ENCODE measurements around the gene ARHGAP44.

Gene ARHGAP44

DNA sequence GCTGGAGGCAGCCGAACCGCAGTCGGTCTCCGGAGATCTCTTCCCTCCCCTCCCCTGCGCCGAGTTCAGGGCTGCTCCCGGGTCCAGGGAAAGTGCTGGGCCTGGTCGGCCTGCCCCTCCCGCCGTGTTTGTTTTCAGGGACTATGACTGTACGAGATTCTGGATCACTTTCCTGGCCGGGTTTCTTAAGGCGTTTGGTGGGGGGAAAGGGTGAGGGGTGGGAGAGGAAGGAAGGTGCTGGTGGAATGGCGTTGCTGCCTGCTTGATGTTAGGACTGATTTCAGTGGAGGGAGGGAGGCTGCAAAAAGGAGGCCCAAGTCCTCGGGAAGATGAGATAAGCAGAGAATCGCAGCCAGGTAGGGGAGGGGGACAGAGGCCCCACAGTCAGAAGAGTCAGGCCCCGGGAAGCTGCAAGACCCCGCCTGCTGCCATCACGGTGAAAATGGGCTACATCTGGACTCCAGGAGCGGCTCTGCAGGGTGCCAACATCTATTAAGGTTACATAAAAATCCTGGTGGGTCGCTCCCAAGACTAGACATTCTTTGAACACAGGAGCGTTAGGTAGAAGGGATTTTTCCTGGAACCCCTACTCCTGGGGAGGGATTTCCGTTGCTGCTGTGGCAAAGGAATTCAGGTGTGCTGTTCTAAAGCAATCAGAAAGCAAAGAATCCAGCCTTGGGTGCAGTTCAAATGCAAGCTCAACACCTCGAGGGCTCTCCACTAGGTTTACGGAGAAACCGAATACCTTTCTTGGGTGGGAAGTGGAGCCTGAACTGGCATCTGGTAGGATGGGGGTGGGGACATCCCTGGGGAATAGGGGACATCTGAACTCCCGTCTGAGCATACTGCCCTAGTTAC, 1.2 kb downstream of the ARHGAP44 start:
- Histone ChIP-seq H3K27me3 (ENCODE audit: insufficient read depth, low read length) (peaks cover 25% of the 10 kb centered on the region), H3K4me1 (ENCODE audit: insufficient read depth, low read length) (peaks cover 5% of the 10 kb centered on the region), H2AFZ (ENCODE audit: low read depth, low read length) (peak overlapping the region; percentile 99), H3K4me3 (ENCODE audit: low read length) (peak overlapping the region; percentile 78), H3K36me3 (ENCODE audit: insufficient read depth, low read length) (no peaks in the 10 kb centered on the region), H3K9me3 (ENCODE audit: low read length) (no peaks in the 10 kb centered on the region)

DNA sequence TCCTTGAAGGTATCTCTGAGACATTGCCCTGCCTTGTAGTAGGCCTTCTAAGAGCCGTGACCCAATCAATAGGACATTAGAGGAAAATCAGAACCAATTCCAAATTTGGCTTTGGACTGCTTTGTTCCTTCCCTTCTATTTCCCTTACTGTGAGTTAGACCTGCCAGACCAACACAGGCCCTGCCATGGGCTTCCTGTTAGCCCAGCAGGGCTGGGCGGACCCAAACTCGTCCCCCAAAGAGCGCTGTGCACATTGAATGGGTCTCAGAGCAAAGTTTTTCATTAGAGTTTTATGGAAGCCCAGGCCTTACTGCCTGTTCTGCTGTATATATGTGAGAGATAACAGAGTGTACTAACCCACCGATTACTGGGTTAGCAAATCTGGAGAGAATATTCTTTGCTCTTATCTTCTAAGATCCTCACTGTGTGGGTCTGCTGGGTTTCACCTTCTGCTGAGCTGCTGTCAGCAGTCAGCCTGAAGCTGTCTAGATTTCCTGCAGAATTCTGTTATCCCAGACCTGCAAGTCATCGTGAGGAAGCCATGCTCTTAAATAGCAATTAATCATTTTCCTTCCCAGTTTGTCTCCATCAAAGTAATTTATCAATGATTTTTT, 5.7 kb downstream of the ARHGAP44 start:
- H3K4me3 ChIP-seq (ENCODE audit: low read length) = no peak overlapping the region
- H3K27me3 ChIP-seq (ENCODE audit: insufficient read depth, low read length) = peaks cover 21% of the 10 kb centered on the region
- no peaks in the 10 kb centered on the region for H3K36me3 ChIP-seq (ENCODE audit: insufficient read depth, low read length)
- no peaks in the 10 kb centered on the region for H3K9me3 ChIP-seq (ENCODE audit: low read length)
- no peak overlapping the region for H2AFZ ChIP-seq (ENCODE audit: low read depth, low read length)
- H3K4me1 ChIP-seq (ENCODE audit: insufficient read depth, low read length) = peaks cover 4% of the 10 kb centered on the region

DNA sequence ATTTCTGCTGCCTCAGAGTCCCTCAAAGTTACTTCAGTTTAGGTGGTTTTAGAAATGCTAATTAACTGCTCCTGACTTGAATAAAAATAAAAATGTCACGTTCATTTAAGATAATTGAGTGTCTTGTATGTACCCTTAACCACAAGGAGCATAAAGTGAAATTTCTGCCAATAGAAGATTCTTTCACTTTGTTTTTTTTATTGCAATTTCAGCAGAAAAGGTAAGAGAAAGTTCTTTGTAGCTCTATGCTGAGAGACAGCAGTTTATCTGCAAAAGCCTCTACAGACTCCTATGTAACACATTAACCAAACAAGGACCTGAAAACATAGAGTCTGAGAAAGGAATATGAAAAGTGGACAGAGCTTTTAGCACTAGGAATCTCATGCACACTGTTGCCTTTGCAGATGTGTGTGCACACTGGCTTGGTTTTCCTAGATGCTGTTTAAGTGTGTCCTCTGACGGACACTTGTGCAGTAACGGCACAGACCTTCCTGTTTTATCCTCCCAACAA, 11.6 kb downstream of the ARHGAP44 start:
- Histone ChIP-seq H3K36me3 (ENCODE audit: insufficient read depth, low read length) (no peaks in the 10 kb centered on the region), H3K9me3 (ENCODE audit: low read length) (no peaks in the 10 kb centered on the region), H3K4me1 (ENCODE audit: insufficient read depth, low read length) (no peaks in the 10 kb centered on the region), H2AFZ (ENCODE audit: low read depth, low read length) (no peak overlapping the region), H3K27me3 (ENCODE audit: insufficient read depth, low read length) (no peaks in the 10 kb centered on the region), H3K4me3 (ENCODE audit: low read length) (no peak overlapping the region)

DNA sequence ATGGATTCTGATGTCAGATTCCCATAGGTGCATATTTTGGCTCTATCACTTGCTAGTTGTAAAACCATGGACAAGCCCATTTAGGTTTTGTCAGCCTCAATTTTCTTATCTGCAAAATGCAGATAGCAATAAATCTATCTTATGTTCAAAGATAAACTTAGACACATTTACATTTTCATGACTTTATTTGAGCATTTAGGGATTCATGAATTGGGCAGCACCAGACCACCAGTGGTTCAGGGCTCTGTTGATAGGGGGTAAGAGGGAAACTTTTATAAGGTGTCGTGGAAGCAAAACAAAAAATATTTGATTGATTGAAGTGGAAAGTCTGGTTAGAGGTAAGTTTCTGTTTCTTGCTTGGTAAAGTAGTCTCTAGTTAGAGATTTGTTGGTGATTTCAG, 17.3 kb downstream of the ARHGAP44 start:
- Histone ChIP-seq H3K4me3 (ENCODE audit: low read length) (no peak overlapping the region), H2AFZ (ENCODE audit: low read depth, low read length) (no peak overlapping the region)

DNA sequence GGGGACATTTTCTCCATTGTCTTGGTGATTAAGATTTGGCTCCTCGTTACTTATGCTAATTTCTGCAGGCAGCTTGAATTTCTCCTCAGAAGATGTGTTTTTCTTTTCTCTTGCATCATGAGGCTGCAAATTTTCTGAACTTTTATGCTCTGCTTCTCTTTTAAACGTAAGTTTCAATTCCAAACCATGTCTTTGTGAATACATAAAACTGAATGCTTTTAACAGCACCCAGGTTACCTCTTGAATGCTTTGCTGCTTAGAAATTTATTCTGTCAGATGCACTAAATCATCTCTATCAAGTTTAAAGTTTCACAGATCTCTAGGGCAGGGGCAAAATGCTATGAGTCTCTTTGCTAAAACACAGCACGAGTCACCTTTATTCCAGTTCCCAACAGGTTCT, 19.4 kb downstream of the ARHGAP44 start:
- Histone ChIP-seq H3K27me3 (ENCODE audit: insufficient read depth, low read length) (no peaks in the 10 kb centered on the region), H3K4me1 (ENCODE audit: insufficient read depth, low read length) (no peaks in the 10 kb centered on the region), H2AFZ (ENCODE audit: low read depth, low read length) (no peak overlapping the region), H3K4me3 (ENCODE audit: low read length) (no peak overlapping the region), H3K36me3 (ENCODE audit: insufficient read depth, low read length) (no peaks in the 10 kb centered on the region), H3K9me3 (ENCODE audit: low read length) (no peaks in the 10 kb centered on the region)

More for the DNA sequence above, 17.3 kb downstream of the ARHGAP44 start:
- Histone ChIP-seq H3K4me1 (ENCODE audit: insufficient read depth, low read length) (no peaks in the 10 kb centered on the region), H3K36me3 (ENCODE audit: insufficient read depth, low read length) (no peaks in the 10 kb centered on the region), H3K27me3 (ENCODE audit: insufficient read depth, low read length) (no peaks in the 10 kb centered on the region), H3K9me3 (ENCODE audit: low read length) (no peaks in the 10 kb centered on the region)

DNA sequence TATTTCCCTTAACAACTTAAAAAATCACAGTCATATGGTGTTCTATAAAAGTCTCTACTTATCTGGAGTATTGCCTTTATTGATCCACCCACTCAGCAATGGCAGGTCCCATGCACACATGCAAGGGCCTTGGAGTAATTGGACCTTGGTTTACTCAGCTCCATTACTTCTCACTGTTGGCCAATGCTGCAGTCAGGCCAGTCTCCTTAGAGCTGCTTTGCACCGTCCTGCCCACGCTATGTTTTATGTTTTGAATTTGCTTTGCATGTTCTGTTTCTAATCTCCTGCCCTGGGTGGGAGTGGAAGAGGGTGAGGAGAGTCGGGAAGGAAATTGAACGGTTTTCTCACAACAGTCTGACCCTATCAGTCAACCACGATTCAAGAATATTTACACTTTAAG, 23.6 kb downstream of the ARHGAP44 start:
- H3K36me3 ChIP-seq (ENCODE audit: insufficient read depth, low read length) = no peaks in the 10 kb centered on the region
- H3K4me3 ChIP-seq (ENCODE audit: low read length) = no peak overlapping the region
- no peaks in the 10 kb centered on the region for H3K4me1 ChIP-seq (ENCODE audit: insufficient read depth, low read length)
- H2AFZ ChIP-seq (ENCODE audit: low read depth, low read length) = no peak overlapping the region
- H3K9me3 ChIP-seq (ENCODE audit: low read length) = no peaks in the 10 kb centered on the region
- H3K27me3 ChIP-seq (ENCODE audit: insufficient read depth, low read length) = no peaks in the 10 kb centered on the region

DNA sequence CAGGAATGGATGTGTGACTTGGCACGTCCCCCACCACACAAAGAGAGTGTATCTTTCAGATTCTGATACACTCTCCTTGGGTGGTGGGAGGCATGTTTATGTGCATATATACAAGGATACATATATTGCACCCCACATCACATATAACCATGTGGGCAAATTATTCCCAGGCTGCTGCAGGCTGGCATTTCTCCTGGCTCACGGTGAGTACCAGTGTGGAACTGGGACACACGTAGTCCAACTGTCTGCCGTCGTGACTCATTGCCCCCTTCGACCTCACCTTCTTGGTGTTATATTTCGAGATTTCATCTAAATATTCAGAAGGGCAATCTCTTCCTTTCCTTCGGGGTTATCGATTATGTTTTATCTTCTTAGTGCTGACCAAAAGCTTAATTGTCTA, 24.4 kb downstream of the ARHGAP44 start:
- Histone ChIP-seq H2AFZ (ENCODE audit: low read depth, low read length) (no peak overlapping the region), H3K4me3 (ENCODE audit: low read length) (no peak overlapping the region), H3K36me3 (ENCODE audit: insufficient read depth, low read length) (no peaks in the 10 kb centered on the region), H3K9me3 (ENCODE audit: low read length) (no peaks in the 10 kb centered on the region), H3K4me1 (ENCODE audit: insufficient read depth, low read length) (no peaks in the 10 kb centered on the region), H3K27me3 (ENCODE audit: insufficient read depth, low read length) (no peaks in the 10 kb centered on the region)

DNA sequence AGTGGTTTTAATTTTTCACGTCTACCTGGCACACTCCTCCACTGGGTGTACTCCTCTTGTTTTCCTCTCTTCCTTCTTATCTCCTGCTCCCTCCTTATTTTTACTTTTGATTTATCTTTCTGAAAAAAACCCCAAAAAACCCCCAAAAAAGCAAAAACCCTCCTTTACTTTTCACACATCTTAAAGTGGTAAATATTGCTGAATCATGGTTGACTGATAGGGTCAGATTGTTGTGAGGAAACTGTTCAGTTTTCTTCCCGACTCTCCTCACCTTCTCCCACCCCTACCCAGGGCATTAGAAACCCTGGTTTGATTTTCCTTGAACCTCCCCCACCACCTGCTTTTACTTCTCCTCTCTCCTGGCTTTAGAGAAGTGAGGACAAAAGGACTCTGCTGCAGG, 25.4 kb downstream of the ARHGAP44 start:
- Histone ChIP-seq H3K9me3 (ENCODE audit: low read length) (no peaks in the 10 kb centered on the region), H3K27me3 (ENCODE audit: insufficient read depth, low read length) (no peaks in the 10 kb centered on the region), H3K4me1 (ENCODE audit: insufficient read depth, low read length) (no peaks in the 10 kb centered on the region), H3K4me3 (ENCODE audit: low read length) (no peak overlapping the region), H3K36me3 (ENCODE audit: insufficient read depth, low read length) (no peaks in the 10 kb centered on the region), H2AFZ (ENCODE audit: low read depth, low read length) (no peak overlapping the region)

DNA sequence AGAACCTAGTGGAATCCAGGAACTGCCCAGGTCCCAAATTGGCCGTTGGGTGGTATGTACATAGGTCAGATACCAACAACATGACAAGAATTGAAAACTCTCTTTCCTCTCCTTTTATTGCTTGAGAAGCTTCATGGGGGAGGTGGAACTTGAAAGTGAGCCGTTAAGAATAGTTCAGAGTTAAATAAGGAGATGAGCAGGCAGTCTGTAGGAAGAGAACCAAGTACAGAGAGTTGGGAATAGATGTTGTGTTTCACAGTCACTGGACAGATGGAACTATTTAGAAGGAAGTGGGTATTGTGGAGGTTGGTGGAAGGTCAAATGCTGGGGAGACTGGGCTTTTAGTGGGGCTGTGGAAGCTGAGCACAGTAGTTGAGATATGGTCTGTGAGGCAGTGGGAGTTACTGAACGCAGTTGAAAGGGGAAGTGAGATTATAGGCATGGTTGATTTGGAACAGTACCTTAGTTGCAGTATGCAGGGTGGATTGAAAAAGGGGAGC, 26.4 kb downstream of the ARHGAP44 start:
- H2AFZ ChIP-seq (ENCODE audit: low read depth, low read length) = no peak overlapping the region
- no peak overlapping the region for H3K4me3 ChIP-seq (ENCODE audit: low read length)
- H3K27me3 ChIP-seq (ENCODE audit: insufficient read depth, low read length) = no peaks in the 10 kb centered on the region
- no peaks in the 10 kb centered on the region for H3K9me3 ChIP-seq (ENCODE audit: low read length)
- no peaks in the 10 kb centered on the region for H3K36me3 ChIP-seq (ENCODE audit: insufficient read depth, low read length)
- H3K4me1 ChIP-seq (ENCODE audit: insufficient read depth, low read length) = no peaks in the 10 kb centered on the region

DNA sequence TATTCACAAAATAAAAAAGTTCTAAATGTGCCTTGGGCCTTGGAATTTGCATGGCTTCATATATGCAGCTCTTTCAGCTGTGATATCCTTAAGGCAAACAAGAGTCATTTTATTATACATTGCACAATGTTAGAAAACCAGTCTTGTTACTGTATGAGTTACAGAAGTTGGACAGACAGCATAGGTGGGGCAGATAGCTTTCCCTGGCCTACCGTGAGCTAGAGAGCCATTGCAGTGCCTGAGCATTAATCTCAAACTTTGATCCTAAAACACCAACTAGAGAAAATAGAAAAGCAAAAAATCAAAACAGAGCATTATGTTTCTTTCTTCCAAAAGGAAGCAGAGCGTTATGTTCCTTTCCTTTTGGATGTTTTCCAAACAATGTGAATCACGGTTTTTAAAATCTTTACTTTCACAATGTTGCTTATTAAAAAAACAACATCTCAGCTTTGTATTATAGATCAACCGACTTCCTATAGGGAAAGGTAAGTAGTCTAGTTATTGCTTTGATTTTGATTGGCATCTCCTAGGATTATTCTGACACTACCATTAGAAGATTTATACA, 32.2 kb downstream of the ARHGAP44 start:
- H3K9me3 ChIP-seq (ENCODE audit: low read length) = no peaks in the 10 kb centered on the region
- no peak overlapping the region for H2AFZ ChIP-seq (ENCODE audit: low read depth, low read length)
- no peaks in the 10 kb centered on the region for H3K4me1 ChIP-seq (ENCODE audit: insufficient read depth, low read length)
- H3K4me3 ChIP-seq (ENCODE audit: low read length) = no peak overlapping the region
- H3K27me3 ChIP-seq (ENCODE audit: insufficient read depth, low read length) = no peaks in the 10 kb centered on the region
- H3K36me3 ChIP-seq (ENCODE audit: insufficient read depth, low read length) = no peaks in the 10 kb centered on the region

DNA sequence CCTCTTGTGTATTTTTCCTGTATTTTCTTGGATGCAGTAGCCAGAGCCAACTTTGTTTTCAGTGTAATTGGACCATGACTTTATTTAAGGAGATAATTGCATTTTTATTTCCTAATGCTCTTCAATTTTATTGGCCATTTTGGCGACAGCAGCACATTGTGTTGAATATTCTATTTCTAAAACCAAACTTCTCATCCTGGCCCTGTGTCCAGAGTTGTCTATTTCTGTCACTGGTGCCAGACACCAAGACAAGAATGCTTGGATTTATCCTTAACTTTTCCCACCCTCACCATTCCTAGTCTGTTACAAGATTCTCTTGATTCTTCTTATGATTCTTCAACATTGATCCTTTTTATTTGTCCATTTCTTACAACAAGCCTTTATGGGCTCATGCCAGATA, 37.1 kb downstream of the ARHGAP44 start:
- Histone ChIP-seq H2AFZ (ENCODE audit: low read depth, low read length) (no peak overlapping the region), H3K9me3 (ENCODE audit: low read length) (no peaks in the 10 kb centered on the region), H3K4me1 (ENCODE audit: insufficient read depth, low read length) (no peaks in the 10 kb centered on the region), H3K36me3 (ENCODE audit: insufficient read depth, low read length) (no peaks in the 10 kb centered on the region), H3K4me3 (ENCODE audit: low read length) (no peak overlapping the region), H3K27me3 (ENCODE audit: insufficient read depth, low read length) (no peaks in the 10 kb centered on the region)

DNA sequence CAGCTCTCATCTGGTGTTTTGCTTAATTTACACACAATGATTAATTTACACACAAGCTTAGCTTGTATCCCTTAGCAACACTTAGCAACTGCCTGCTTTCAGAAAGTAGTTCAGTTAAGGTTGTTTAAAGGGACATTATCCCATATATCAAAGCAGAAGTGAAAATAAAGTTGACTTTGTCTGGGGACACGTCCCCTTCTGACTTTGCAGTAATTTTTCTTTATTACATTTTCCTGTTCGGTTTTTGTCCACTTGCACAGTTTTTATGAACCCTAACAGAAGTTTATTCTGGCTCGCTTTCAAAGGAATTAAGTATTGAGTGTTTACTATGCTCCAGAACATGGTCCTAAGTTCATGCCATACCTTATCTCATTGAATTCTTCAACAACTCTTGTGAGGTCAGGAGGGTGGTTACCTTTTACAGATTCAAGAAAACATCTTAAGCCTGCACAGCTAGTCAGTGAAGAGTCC, 41.5 kb downstream of the ARHGAP44 start:
- H3K9me3 ChIP-seq (ENCODE audit: low read length) = no peaks in the 10 kb centered on the region
- no peak overlapping the region for H3K4me3 ChIP-seq (ENCODE audit: low read length)
- H3K27me3 ChIP-seq (ENCODE audit: insufficient read depth, low read length) = no peaks in the 10 kb centered on the region
- no peaks in the 10 kb centered on the region for H3K36me3 ChIP-seq (ENCODE audit: insufficient read depth, low read length)
- no peak overlapping the region for H2AFZ ChIP-seq (ENCODE audit: low read depth, low read length)
- H3K4me1 ChIP-seq (ENCODE audit: insufficient read depth, low read length) = no peaks in the 10 kb centered on the region

DNA sequence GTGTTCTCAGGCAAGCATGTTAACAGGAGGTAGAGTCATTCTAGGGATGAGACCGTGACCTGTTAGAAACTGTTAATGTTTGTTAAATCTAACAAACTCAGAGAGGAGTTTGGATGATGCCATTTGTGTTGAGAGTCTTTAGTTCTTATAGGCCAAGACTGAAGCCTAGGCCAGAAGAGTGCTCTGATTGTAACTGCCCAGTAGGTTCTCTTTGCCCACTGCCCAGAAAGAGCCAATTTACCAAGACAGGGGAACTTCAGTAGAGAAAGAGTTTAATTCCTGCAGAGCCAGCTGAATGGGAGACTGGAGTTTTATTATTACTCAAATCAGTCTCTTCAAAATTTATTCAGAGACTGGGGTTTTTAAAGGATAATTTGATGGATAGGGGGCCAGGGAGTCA, 42.5 kb downstream of the ARHGAP44 start:
- Histone ChIP-seq H2AFZ (ENCODE audit: low read depth, low read length) (no peak overlapping the region), H3K36me3 (ENCODE audit: insufficient read depth, low read length) (no peaks in the 10 kb centered on the region), H3K4me1 (ENCODE audit: insufficient read depth, low read length) (no peaks in the 10 kb centered on the region), H3K4me3 (ENCODE audit: low read length) (no peak overlapping the region), H3K27me3 (ENCODE audit: insufficient read depth, low read length) (no peaks in the 10 kb centered on the region), H3K9me3 (ENCODE audit: low read length) (no peaks in the 10 kb centered on the region)
